ENCODE data around the gene APOD.

APOD gene

DNA sequence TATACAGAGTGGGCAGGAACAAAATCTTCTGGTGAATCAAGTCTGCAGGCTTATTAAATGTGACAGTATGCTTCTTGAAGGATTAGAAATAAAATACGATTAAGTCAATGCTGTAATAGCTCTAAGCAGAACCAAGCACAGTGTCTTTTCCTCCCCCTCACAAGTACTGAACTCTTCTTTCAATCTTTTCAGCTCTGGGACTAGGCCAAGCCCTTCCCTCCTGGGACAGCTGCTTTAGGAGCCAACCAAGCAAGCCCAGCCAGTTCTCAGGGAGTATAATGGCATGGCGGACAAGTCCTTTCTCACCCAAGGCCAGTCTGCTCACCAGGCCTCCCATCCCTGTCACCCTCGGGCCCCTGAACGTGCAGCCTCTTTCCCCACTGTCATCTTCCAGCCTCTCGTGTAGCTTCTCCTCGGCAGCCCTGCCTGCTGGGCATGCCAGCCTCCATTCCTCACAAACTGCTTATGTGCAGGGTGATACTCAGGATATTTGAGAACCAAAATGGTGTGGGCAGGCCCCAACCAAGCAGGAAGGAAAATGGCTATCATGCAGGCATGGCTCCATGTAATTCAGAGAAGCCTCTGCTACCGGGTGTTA, 32.3 kb downstream of the APOD start:
- no peak for DNase-seq

DNA sequence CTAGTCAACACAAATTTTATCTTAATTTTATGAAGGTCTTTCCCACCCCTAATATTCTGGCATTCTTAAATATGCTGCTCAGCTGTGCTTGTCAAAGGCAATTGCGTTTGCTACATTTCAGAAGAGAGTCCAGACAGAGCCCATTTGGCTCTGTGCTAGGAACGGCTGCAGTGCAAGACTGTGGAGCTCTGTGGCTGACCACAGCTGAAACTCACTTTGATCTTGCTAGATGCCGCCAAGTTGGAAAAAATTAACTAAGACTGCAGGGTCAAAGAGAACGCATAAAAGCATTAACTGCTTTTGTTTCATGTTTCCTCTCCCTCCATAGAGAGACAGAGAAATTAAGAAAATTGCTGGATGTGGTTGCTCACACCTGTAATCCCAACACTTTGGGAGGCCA, 33.0 kb downstream of the APOD start:
- peak; percentile 70 for DNase-seq

DNA sequence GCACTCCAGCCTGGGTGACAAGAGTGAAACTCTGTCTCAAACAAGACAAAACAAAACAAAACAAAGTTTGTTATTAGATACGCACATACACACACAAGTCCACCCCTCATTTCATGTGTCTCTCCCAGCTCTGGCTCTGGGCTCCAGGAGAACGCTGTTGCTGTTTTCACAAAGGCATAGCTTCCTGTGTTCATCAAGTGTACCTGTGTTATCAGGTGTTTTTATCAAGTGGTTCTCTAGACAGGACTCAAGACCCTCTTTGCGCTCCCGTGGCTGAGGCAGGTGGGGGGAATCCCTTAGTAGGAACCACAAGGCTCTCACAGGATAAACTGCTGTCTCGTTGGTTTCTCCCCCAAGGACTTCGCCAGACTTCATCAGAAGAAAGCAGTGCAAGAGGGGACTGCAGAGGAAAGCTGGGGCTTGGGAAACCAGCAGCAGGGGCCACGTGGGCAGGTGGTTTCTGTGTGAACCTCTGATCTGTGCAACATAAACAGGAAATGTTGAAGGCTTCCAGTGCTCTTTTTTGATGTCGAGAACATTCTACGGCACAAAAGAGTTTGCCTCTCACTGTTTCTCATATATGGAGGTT, 33.7 kb downstream of the APOD start:
- peak; percentile 92 for DNase-seq

GRCh38 chr3:195548987-195549386, 34.8 kb downstream of the APOD start:
- DNase-seq, result no peak

DNA sequence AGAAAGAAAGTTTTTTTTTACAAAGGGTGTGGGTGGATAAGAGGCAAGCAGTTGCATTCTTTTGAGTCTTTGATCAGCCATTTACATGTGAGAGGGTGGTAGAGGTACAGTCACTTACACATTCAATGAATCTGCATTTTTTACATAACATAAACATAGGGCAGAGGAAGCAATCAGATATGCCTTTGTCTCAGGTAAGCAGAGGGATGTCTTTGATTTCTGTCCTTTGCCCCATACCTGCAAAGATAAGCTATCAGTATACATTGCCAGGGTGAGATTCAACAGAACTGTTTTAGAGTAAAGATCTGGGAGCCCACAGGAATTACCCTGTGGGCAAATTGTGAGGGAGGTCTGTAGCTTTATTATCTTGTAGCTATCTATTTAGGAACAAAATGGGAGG, 35.2 kb downstream of the APOD start:
- DNase-seq, result no peak

DNA sequence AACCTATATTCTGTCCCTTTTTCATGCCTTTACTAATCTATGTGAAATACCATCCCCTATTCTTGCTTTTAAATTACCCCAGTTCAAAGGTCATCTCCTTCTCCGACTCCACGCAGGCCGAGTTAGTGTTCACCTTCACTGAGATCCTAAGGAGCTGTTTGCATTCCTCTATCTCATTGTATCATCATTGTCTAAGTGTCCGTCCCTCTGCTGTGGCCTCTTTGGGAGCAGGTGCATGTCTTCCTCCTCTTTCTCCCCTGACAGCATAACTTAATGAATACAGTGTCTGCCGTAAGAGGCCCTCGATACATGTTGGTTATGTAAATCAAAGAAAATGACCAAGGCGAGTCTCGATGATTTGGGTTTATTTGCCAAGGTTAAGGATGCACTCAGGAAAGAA, 35.7 kb downstream of the APOD start:
- no peak for DNase-seq

GRCh38 chr3:195546130-195546560, 37.6 kb downstream of the APOD start:
- peak; percentile 74 for DNase-seq

GRCh38 chr3:195544634-195545033, 39.1 kb downstream of the APOD start:
- DNase-seq, result no peak

- no peak for DNase-seq
Observed at GRCh38 chr3:195544230-195544536, 39.6 kb downstream of the APOD start.

DNA sequence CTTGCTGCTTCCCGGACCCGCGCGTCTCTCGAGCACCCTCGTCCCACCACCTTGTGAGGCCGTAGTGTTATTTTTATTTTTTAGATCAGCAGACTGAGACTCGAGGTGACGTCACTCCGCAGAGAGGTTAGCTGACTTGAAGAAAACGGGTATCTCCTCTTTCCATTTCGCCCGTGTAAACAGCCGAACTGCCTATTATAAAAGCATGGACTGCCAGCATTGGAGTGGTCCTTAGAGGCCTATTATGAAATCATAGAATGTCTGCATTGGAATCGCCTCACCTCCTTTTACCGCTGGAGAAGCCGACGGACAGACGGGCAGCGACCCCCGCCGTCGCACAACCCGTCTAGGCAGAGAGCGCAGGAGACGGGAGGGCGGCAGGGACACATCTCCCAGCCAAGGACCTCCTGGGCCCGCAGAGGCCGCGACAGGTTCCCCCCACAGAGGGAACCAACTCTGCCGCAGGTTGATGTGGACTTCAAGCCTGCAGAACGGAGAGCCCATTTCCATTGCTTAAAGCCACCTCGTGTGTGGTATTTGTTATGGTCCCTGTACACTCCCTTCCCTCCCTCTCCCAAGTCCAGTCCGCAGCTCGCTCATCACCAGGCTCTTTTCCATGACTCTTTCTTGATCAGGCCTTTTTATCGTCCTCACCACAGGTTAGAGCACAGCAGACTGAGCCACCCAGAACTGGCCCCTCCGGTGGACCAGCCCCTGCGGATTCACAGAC, 40.1 kb downstream of the APOD start:
- DNase-seq, result no peak

- peak; percentile 97 for DNase-seq
Observed at GRCh38 chr3:195542698-195543499, 40.8 kb downstream of the APOD start, which contains the start of gene PPP1R2. TSS of gene PPP1R2 (minus strand) at chr3:195543325. CDS start at chr3:195543025, 300 bp downstream.

GRCh38 chr3:195542316-195542697, 41.4 kb downstream of the APOD start:
- DNase-seq, result no peak

- DNase-seq, result no peak
Observed at GRCh38 chr3:195540511-195540910, 43.2 kb downstream of the APOD start.

GRCh38 chr3:195540027-195540426, 43.7 kb downstream of the APOD start:
- DNase-seq, result no peak

GRCh38 chr3:195539479-195539878, 44.3 kb downstream of the APOD start:
- DNase-seq, result no peak

GRCh38 chr3:195537995-195538394, 45.7 kb downstream of the APOD start:
- DNase-seq, result peak; percentile 77

DNA sequence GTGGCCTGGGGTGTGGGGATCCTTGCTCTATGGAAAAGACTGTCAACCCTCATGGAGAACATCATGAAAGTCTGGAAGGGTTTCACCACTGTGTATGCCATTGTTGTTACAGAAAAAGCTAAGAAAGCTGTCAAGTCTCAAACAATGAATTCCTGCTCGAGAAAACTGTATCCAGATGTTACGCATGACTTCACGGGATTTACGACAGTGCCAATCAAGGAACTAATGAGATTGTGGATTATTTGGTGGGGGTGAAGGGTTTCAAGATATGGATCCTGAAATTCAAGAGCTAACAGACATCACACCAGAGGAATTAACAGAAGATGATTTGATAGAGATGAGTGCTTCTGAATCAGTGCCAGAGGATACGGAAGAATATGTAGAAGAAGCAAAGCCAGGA, 48.4 kb downstream of the APOD start:
- DNase-seq, result no peak

DNA sequence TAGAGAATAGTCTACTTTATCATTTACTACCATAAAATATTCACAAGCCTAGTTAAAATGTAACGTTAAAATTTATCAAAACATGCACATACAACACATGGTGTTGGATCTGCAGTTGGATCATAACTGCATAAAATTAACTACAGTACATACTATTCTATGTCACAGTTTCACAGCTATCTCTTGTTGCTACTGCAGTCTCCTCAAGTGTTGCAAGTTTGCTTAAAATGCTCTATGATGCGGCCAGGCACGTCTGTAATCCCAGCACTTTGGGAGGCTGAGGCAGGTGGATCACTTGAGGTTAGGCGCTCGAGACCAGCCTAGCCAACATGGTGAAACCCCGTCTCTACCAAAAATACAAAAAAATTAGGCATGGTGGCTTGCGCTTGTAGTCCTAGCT, 50.9 kb downstream of the APOD start:
- no peak for DNase-seq

DNA sequence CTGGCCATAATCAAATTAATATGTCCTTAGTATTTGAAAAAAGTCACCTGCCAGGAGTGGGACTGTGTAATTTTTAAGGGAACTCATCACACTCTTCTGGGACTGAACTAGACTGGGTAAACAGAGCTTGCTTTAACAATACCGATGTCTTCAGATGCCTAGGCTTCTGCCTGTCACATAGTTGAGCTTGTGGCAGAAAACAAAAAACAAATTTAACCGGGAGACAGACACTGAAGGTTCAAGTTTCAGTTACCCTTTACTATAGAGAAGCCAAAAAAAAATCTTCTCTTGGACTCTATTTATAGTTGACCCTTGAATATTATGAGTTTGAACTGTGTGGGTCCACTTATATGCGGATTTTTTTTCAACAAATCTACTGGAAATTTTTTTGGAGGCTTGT, 51.4 kb downstream of the APOD start:
- no peak for DNase-seq

DNA sequence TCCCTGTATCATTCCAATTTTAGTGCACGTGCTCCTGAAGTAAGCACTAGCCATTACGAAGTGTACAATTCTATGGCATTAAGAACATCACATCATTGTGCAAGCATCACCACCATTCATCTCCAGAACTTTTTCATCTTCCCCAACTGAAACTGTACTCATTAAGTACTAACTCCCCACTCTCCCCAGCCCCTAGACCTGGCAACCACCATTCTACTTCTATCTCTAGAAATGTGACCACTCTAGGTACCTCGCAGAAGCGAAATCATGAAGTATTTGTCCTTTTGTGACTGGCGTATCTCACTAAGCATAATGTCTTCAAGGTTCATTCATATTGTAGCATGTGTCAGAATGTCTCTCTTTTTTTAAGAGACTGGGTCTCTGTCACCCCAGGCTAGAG, 52.1 kb downstream of the APOD start:
- no peak for DNase-seq

GRCh38 chr3:195526492-195526891, 57.2 kb downstream of the APOD start:
- no peak for DNase-seq

DNA sequence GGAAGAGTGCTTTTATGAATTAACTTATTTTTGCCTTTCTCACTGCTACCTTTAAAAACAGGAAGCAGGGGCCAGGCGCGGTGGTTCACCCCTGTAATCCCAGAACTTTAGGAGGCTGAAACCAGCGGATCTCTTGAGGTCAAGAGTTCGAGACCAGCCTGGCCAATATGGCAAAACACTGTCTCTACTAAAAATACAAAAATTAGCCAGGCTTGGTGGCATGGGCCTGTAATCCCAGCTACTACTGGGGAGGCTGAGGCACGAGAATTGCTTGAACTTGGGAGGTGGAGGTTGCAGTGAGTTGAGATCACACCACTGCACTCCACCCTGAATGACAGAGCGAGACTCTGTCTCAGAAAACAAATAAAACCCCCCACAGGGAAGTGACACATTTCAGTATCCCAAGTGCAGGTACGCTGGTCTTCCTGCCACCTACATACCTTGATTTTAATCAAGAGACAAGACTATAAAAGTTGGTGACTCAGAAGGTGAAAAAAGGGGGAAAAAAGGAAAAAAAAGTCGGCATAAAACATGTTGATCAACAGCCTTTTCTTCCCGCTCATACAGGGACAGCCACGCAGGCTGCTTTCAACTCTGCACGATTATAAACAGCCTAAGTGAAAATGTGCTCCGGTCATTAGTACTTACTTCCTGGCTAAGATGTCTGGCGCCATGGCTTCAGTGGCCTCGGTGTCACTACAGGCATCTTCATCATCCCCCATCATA, 59.4 kb downstream of the APOD start:
- DNase-seq, result peak; percentile 74
